HG02610 (cell line): ENCODE measurements around the gene FBN1.

Source experiments
- ATAC-seq: cut with Tn5 transposase; IDR thresholded peaks from one replicate; pipeline ENCODE4 v1.9.1; 2021; ENCODE audit warnings: mild to moderate bottlenecking, moderate library complexity; ENCODE audit not compliant: unreplicated experiment

FBN1 gene

DNA sequence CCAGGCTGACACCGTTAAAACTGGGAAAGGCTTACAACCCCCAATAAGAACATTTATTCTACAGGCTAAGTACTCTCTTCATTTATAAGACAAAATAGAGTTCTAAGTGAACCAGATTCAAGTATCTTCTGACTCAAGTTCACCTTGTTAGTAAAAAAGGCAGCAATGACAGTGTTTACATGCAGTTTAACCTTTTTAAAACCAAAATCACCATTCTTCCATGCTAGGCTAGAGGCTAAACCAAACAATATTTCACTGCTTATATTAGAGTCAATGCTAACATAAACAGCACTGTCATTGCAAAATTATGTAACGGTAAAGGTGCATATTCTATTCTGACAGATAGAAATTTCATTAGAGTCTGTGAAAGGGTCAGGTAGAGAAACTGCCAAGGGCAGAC is 118.0 kb downstream of the FBN1 start:
- no peak for ATAC-seq

GRCh38 chr15:48522911-48523310 is 122.6 kb downstream of the FBN1 start:
- ATAC-seq, result no peak

GRCh38 chr15:48522123-48522522 is 123.4 kb downstream of the FBN1 start:
- ATAC-seq, result no peak

GRCh38 chr15:48520376-48521155 is 124.9 kb downstream of the FBN1 start:
- no peak for ATAC-seq

GRCh38 chr15:48516121-48516520 is 129.4 kb downstream of the FBN1 start:
- no peak for ATAC-seq

- no peak for ATAC-seq
Measured at GRCh38 chr15:48515500-48515899, 130.0 kb downstream of the FBN1 start.

- ATAC-seq, result no peak
Measured at GRCh38 chr15:48514103-48514816, 131.2 kb downstream of the FBN1 start.

- ATAC-seq, result no peak
Measured at GRCh38 chr15:48510976-48511375, 134.5 kb downstream of the FBN1 start.

- ATAC-seq, result peak; percentile 81
Measured at GRCh38 chr15:48507416-48508065, 138.0 kb downstream of the FBN1 start.

- ATAC-seq, result no peak
Measured at GRCh38 chr15:48505067-48505466, 140.4 kb downstream of the FBN1 start.

- ATAC-seq, result peak; percentile 79
Measured at GRCh38 chr15:48501208-48501607, 144.3 kb downstream of the FBN1 start.

GRCh38 chr15:48500595-48500994 is 144.9 kb downstream of the FBN1 start:
- ATAC-seq, result peak; percentile 30

DNA sequence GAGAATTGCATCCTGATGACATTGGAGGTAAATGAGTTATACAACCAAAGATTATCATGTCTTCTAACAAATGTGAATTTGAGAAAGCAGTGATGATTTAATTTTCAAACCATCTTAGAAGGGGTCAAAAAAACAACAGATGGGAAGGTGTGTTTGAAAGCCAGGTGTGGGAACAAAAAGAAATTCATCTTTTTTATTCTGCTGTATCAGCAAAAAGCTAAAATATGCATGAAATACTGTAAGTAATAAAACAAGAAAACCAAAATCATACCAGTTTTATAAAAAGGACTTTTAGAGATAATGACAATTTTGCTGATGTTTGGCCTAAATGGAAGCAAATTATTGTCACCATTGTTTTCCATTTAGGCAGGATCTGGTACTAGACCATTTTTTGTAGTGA is 145.5 kb downstream of the FBN1 start:
- ATAC-seq, result no peak

DNA sequence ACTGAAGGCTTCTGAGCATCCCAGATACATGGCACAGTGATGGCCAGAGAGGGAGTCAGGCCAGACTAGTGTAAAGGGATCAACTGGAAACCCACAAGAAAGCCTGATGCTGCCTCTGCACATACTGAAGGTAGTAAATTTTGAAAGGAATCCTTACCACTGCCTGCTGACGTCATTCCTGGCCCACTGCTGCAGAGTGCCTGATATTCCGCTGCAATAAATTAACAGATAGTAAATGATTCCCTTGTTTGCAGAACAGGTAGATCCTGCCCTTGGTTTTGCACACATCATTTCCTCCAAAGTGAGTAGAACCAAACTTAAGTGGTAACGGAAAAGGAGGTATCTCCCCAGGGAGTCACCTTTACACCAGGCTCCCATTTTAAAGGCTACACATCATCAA is 146.7 kb downstream of the FBN1 start:
- ATAC-seq, result no peak

- no peak for ATAC-seq
Measured at GRCh38 chr15:48494631-48495030, 150.9 kb downstream of the FBN1 start.

DNA sequence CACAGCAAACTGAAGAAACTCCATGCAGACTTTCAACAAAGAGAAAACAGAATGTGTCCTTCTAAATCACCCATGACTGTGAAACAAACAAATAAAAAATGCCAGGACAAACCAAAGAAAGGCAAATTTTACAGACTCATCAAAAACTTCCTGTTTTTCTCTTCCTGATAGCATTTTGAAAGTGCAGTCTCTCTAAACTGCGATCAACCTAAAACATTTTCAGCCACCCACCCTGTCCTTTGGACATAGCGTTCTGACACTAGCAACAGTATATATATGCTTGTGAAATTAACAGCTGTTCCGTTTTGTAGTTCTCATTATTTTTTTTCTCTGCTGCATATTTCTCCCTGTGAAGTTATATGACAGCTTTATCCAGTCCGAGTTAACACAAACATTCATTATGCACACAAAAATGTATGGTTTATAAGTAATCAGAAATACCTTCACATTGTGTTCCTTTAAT is 151.7 kb downstream of the FBN1 start:
- no peak for ATAC-seq

- ATAC-seq, result no peak
Measured at GRCh38 chr15:48493084-48493762, 152.3 kb downstream of the FBN1 start.

- no peak for ATAC-seq
Measured at GRCh38 chr15:48486228-48486627, 159.3 kb downstream of the FBN1 start.

DNA sequence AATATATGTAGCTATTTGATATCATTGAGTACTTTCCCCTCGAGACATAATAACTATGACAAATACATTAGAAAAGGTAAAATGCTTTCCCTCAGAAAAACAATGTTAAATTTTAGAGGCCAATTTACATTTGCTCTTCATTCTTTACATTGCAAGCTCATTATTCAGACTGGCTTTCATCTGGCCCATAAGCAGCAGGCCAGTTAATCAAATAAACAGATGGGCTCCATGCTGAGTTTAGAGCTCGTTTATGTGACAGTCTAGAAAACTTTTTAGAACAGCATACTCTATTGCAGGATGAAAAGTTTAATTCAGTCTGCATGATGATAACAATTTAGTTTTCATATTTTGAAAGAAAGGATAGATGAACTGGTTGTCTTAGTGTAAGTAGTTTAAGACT is 163.7 kb downstream of the FBN1 start:
- no peak for ATAC-seq

DNA sequence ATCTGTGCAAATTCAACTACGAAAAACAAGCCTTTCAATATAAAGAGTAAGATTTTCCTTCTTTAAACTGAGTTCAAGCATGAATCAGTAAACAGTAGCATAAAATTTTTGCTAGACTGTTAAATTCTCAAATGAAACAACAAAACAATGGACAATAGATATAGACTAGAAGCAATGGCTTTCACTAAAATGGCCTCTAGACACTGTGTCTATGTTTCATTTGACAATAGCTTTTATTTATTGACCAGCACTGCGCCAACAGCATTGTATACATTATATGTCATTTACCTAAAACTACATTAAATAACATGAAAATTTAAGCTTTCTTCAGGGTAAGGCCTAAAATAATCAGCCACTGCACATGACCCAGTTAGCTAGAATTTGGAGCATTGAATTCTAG is 165.8 kb downstream of the FBN1 start:
- no peak for ATAC-seq

- ATAC-seq, result no peak
Measured at GRCh38 chr15:48478581-48478980, 166.9 kb downstream of the FBN1 start.
